ENCODE data around the gene TRIM47.

GRCh38 chr17:75840799-75841164 is 37.6 kb downstream of the TRIM47 start:
- TF ChIP-seq POLR2A (IDR thresholded peaks at IDR 0.05): no peak
- TF ChIP-seq CTCF (IDR thresholded peaks at IDR 0.05): no peak
- no peak for TF ChIP-seq POLR2AphosphoS5 (IDR thresholded peaks at IDR 0.05)

Measured in prostate gland (tissue), 2 donors.